HG03378 (cell line): ENCODE measurements around the gene DYTN.

ENCODE experiments used
- ATAC-seq: cut with Tn5 transposase; IDR thresholded peaks from one replicate; pipeline ENCODE4 v1.9.1; 2021; ENCODE audit warnings: mild to moderate bottlenecking, moderate library complexity; ENCODE audit not compliant: unreplicated experiment

Gene DYTN

GRCh38 chr2:206616151-206616550, 102.0 kb downstream of the DYTN start:
- ATAC-seq = no peak

- ATAC-seq = no peak
Measured at GRCh38 chr2:206615417-206616089, 102.6 kb downstream of the DYTN start.

- ATAC-seq = no peak
Measured at GRCh38 chr2:206614811-206615210, 103.4 kb downstream of the DYTN start.

- ATAC-seq = no peak
Measured at GRCh38 chr2:206611736-206612135, 106.5 kb downstream of the DYTN start.

- no peak for ATAC-seq
Measured at GRCh38 chr2:206611191-206611590, 107.0 kb downstream of the DYTN start.

- no peak for ATAC-seq
Measured at GRCh38 chr2:206610451-206610850, 107.7 kb downstream of the DYTN start.

- ATAC-seq = no peak
Measured at GRCh38 chr2:206603243-206603642, 115.0 kb downstream of the DYTN start.
